SK-N-SH (cell line): Measurements from ENCODE around the gene ARL8A. TPM values are rescaled to one million over a fixed set of nuclear protein-coding genes. Genes with fewer than 3 reads are reported as not detected.

Experiments used
- CTCF ChIA-PET: fragments of 300-600, 350-600 bp; formaldehyde crosslinking; extraction: SDS; loops from one replicate; lab custom pipeline; 2021; lab: Yijun Ruan, JAX
- POLR2A ChIA-PET: fragments of 350-600 bp; sonication (Branson Sonifier 250); formaldehyde crosslinking; extraction: SDS; loops from one replicate; lab custom pipeline; 2020; ENCODE audit warnings: antibody characterized with exemption, inconsistent platforms; lab: Yijun Ruan, JAX
- DNase-seq: peaks from one replicate; pipeline ENCODE4 v3.0.0; 2012
- H2AFZ ChIP-seq: fragments of 200-600 bp; sonication (generic); 2 replicates; pipeline ENCODE4 v1.8.1; 2016; ENCODE audit warnings: antibody characterized with exemption, mild to moderate bottlenecking, low read depth
- H3F3A ChIP-seq: fragments of 200-600 bp; sonication (generic); replicated peaks from 2 replicates; pipeline ENCODE3; 2016; ENCODE audit warnings: antibody characterized with exemption, mild to moderate bottlenecking; ENCODE audit not compliant: insufficient read depth
- H3K27ac ChIP-seq, 2 experiments: fragments of 200-500 bp in 1 of 2; fragments of 200-600 bp in 1 of 2; sonication (Bioruptor generic) in 1 of 2; sonication (generic), shearing (Covaris generic) in 1 of 2; 2 replicates each; pipeline versions ENCODE4 v1.5.1 to v1.6.1; 2014 to 2016; ENCODE audit warnings: low read depth in 2 of 2, inconsistent platforms in 1 of 2, low read length in 1 of 2, mild to moderate bottlenecking in 1 of 2, mixed read lengths in 1 of 2
- H3K27me3 ChIP-seq: fragments of 200-600 bp; sonication (generic), shearing (Covaris generic); 2 replicates; pipeline ENCODE4 v1.6.1; 2016; ENCODE audit warnings: mixed run types; ENCODE audit not compliant: insufficient read depth
- H3K36me3 ChIP-seq, 2 experiments: fragments of 200-500 bp in 1 of 2; fragments of 200-600 bp in 1 of 2; sonication (Bioruptor generic) in 1 of 2; sonication (generic) in 1 of 2; replicated peaks in 1 of 2; 2 replicates each; pipeline versions ENCODE3 to v1.5.1; 2014 to 2016; ENCODE audit warnings: low read length in 1 of 2, mild to moderate bottlenecking in 1 of 2; ENCODE audit not compliant: insufficient read depth in 2 of 2, control insufficient read depth in 1 of 2
- H3K4me1 ChIP-seq, 2 experiments: fragments of 200-500 bp in 1 of 2; fragments of 200-600 bp in 1 of 2; sonication (Bioruptor generic) in 1 of 2; sonication (generic), shearing (Covaris generic) in 1 of 2; 2 replicates each; pipeline versions ENCODE4 v1.5.1 to v1.6.1; 2014 to 2016; ENCODE audit warnings: low read depth in 1 of 2, low read length in 1 of 2, mixed run types in 1 of 2; ENCODE audit not compliant: insufficient read depth in 2 of 2, control insufficient read depth in 1 of 2
- H3K4me2 ChIP-seq: fragments of 200-600 bp; sonication (generic), shearing (Covaris generic); 2 replicates; pipeline ENCODE4 v1.6.1; 2017; ENCODE audit warnings: mixed run types
- H3K4me3 ChIP-seq, 2 experiments: fragments of 200-500 bp in 1 of 2; fragments of 200-600 bp in 1 of 2; sonication (Bioruptor generic) in 1 of 2; sonication (generic), shearing (Covaris generic) in 1 of 2; 2 replicates each; pipeline versions ENCODE4 v1.5.1 to v1.8.1; 2014 to 2016; ENCODE audit warnings: low read depth in 2 of 2, inconsistent platforms in 1 of 2, low read length in 1 of 2, mild to moderate bottlenecking in 1 of 2, mixed read lengths in 1 of 2, moderate library complexity in 1 of 2
- H3K79me2 ChIP-seq: fragments of 200-600 bp; sonication (generic); 2 replicates; pipeline ENCODE4 v1.8.1; 2017; ENCODE audit warnings: mild to moderate bottlenecking; ENCODE audit not compliant: insufficient read depth
- H3K9ac ChIP-seq: fragments of 200-600 bp; sonication (generic); 2 replicates; pipeline ENCODE4 v1.6.1; 2017; ENCODE audit warnings: mixed run types
- H3K9me2 ChIP-seq: fragments of 200-600 bp; sonication (generic); 2 replicates; pipeline ENCODE4 v1.6.1; 2017; ENCODE audit warnings: mixed run types
- H3K9me3 ChIP-seq: fragments of 200-600 bp; sonication (generic); 2 replicates; pipeline ENCODE4 v1.6.1; 2017; ENCODE audit warnings: mixed run types, mild to moderate bottlenecking, moderate library complexity
- H4K20me1 ChIP-seq: fragments of 200-600 bp; sonication (generic); 2 replicates; pipeline ENCODE4 v1.6.1; 2017; ENCODE audit warnings: mild to moderate bottlenecking, mixed run types; ENCODE audit not compliant: insufficient read depth
- CHD2 ChIP-seq: fragments of 150-350 bp; IDR thresholded peaks from 2 replicates; pipeline ENCODE4 v1.6.1; 2018; ENCODE audit warnings: low read length; ENCODE audit not compliant: partially characterized antibody
- EZH2phosphoT487 ChIP-seq: fragments of 200-600 bp; sonication (generic); IDR thresholded peaks from 2 replicates; pipeline ENCODE4 v1.6.1; 2017; ENCODE audit warnings: low read depth, mixed run types, mild to moderate bottlenecking, antibody characterized with exemption, moderate library complexity, borderline replicate concordance
- FOSL2 ChIP-seq: IDR thresholded peaks from 2 replicates; pipeline ENCODE4 v1.4.0; 2012; ENCODE audit warnings: low read depth, mild to moderate bottlenecking, moderate library complexity, borderline replicate concordance
- FOXM1 ChIP-seq: IDR thresholded peaks from 2 replicates; pipeline ENCODE4 v1.4.0; 2012; ENCODE audit warnings: low read depth, mild to moderate bottlenecking
- NRF1 ChIP-seq: IDR thresholded peaks from 2 replicates; pipeline ENCODE4 v1.6.1; 2012; ENCODE audit warnings: low read depth, mild to moderate bottlenecking, low read length
- RAD21 ChIP-seq: IDR thresholded peaks from 2 replicates; pipeline ENCODE4 v1.6.1; 2012; ENCODE audit warnings: mild to moderate bottlenecking, low read length
- SMC3 ChIP-seq: IDR thresholded peaks from 2 replicates; pipeline ENCODE4 v1.6.1; 2012; ENCODE audit warnings: low read depth, low read length, improper control_type of control experiment
- TAF1 ChIP-seq: IDR thresholded peaks from 2 replicates; pipeline ENCODE4 v1.6.1; 2012; ENCODE audit warnings: low read depth, mild to moderate bottlenecking, low read length, moderate library complexity, borderline replicate concordance
- YY1 ChIP-seq: IDR thresholded peaks from 2 replicates; pipeline ENCODE4 v1.4.0; 2012; ENCODE audit warnings: low read depth, mild to moderate bottlenecking
- WGBS: methylation state at CpG from one replicate; pipeline ENCODE4 v1.1.6; 2017; ENCODE audit warnings: low lambda C conversion rate; 5-methylcytosine and 5-hydroxymethylcytosine counted together
- polyA plus RNA-seq, 3 experiments: library from polyadenylated mRNA; depleted of rRNA; stranded (reverse); fragments of >200 nt; gene quantifications; 2 replicates each; pipeline ENCODE4 v1.2.3, GENCODE V29; 2012
- TF ChIP-seq, protein P1 (sequence below): IDR thresholded peaks from 2 replicates; pipeline ENCODE4 v1.4.0; 2012; ENCODE audit warnings: low read depth, borderline replicate concordance
- TF ChIP-seq, protein P2 (sequence below): fragments of 200-600 bp; sonication (generic); IDR thresholded peaks from 2 replicates; pipeline ENCODE4 v1.6.1; 2017; ENCODE audit warnings: antibody characterized with exemption, mild to moderate bottlenecking, moderate library complexity

The ARL8A gene
- polyA plus RNA-seq, 1 of the 3 experiments (the other 2 are of a cell fraction) = 66.9 TPM

DNA sequence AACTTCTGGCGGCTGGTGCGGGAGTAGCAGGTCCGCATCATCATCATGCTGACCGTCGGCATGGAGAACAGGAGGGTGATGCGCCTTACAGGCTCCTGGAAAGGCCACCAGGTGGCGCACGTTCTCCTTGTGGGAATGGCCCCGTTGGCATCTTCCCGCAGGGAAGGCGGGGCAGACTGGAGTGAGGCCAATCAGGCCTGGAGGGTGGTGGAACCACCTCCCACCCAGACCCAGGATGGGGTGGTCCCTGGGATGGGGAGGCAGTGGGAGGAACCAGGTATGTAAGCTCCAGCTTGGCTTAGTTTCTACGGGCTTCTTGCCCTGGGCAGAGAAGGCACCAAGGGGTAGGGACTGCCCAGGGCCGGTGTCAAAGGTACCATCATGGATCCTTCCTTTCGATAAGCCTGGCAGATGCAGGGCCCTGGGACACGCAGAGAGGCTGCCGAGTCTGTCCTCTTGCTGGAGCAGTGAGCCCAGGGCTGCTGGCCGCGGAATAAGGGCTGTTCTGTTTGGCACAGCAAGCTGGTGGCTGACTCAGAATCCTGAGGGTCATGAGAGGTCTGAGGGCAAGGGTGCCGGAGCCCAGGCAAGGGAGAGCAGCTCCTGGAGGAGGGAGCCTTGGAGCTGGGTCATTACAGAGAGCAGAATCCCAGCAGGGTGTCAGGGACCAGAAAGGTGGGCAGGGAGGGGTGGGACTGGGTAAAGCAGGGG is 40.4 kb upstream of the ARL8A start:
- no peak overlapping the region for H3K9ac ChIP-seq
- POLR2A ChIA-PET = no interaction called here

DNA sequence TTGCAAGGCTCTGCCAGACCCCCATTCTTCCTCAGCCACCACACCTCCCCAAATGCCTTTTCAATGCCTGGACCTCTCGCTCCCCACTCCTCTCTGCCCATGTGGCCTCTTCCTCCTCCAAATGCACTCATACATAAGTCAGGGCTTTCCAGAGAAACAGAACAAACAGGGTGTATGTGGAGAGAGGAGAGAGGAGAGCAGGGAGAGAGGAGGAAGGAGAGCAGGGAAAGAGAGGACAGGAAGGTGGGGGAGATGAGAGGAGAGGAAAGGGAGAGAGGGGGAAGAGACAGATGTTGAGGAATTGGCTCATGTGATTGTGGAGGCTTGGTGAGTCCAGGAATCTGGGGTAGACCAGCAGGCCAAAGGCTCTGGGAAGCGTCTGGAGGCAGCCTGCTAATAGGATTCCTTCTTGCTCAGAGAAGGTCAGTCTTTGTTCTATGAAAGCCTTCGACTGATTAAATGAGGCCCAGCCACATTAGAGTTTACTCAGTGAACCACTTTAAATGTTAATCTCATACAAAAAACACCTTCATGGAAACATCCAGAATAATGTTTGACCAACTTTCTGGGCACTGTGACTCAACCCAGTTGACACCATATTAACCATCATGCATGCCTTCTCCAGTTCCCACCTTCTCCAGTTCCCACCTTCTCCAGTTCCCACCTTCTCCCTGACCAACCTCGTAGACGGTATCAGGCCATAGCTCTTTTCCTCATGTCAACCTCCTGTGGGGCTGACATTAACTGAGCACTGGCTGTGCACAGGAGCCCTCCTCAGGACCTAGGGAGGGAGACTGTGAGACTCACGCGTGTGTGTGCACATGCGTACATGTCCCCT is 37.7 kb upstream of the ARL8A start:
- no peaks in the 10 kb centered on the region for H3K36me3 ChIP-seq
- H3K9me3 ChIP-seq = no peaks in the 10 kb centered on the region
- H3K79me2 ChIP-seq = no peaks in the 10 kb centered on the region
- peaks cover 12% of the 10 kb centered on the region; the same call in 1 of the 2 replicates for H3K27me3 ChIP-seq
- no peak overlapping the region for H3K4me3 ChIP-seq
- ChIA-PET POLR2A (no interaction called here), CTCF (interaction anchor here (1.9 to 2.6 kb wide), 2 partner anchors 11 to 134 kb away, joined by 8 to 12 read pairs; partner anchors contain the start of gene LGR6)
- WGBS = 79% methylated on average over 5 of the region's 8 CpGs
- no peaks in the 10 kb centered on the region for H3F3A ChIP-seq
- no peak overlapping the region for H3K4me2 ChIP-seq
- H4K20me1 ChIP-seq = no peaks in the 10 kb centered on the region
- no peak overlapping the region for H2AFZ ChIP-seq
- DNase-seq = no peak
- no peaks in the 10 kb centered on the region for H3K9me2 ChIP-seq
- no peak overlapping the region for H3K27ac ChIP-seq
- TF ChIP-seq SMC3 (no peak), FOSL2 (no peak)
- no peak overlapping the region for H3K9ac ChIP-seq
- peaks cover 0 to 4% of the 10 kb centered on the region in 2 experiments; a peak in 1 of 4 replicates for H3K4me1 ChIP-seq

More for the DNA sequence above, 40.4 kb upstream of the ARL8A start:
- peaks cover 12% of the 10 kb centered on the region; the same call in 1 of the 2 replicates for H3K27me3 ChIP-seq
- H2AFZ ChIP-seq = no peak overlapping the region
- WGBS = 19% methylated on average over 9 of the region's 19 CpGs
- DNase-seq = peak; percentile 90
- H3K4me3 ChIP-seq = no peak overlapping the region
- TF ChIP-seq TAF1 = no peak
- TF ChIP-seq, protein P1, sequence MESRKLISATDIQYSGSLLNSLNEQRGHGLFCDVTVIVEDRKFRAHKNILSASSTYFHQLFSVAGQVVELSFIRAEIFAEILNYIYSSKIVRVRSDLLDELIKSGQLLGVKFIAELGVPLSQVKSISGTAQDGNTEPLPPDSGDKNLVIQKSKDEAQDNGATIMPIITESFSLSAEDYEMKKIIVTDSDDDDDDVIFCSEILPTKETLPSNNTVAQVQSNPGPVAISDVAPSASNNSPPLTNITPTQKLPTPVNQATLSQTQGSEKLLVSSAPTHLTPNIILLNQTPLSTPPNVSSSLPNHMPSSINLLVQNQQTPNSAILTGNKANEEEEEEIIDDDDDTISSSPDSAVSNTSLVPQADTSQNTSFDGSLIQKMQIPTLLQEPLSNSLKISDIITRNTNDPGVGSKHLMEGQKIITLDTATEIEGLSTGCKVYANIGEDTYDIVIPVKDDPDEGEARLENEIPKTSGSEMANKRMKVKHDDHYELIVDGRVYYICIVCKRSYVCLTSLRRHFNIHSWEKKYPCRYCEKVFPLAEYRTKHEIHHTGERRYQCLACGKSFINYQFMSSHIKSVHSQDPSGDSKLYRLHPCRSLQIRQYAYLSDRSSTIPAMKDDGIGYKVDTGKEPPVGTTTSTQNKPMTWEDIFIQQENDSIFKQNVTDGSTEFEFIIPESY = no peak
- peak; percentile 70 for TF ChIP-seq RAD21
- TF ChIP-seq FOXM1 = no peak
- no peak for TF ChIP-seq CHD2
- TF ChIP-seq EZH2phosphoT487 = no peak
- TF ChIP-seq, protein P2, sequence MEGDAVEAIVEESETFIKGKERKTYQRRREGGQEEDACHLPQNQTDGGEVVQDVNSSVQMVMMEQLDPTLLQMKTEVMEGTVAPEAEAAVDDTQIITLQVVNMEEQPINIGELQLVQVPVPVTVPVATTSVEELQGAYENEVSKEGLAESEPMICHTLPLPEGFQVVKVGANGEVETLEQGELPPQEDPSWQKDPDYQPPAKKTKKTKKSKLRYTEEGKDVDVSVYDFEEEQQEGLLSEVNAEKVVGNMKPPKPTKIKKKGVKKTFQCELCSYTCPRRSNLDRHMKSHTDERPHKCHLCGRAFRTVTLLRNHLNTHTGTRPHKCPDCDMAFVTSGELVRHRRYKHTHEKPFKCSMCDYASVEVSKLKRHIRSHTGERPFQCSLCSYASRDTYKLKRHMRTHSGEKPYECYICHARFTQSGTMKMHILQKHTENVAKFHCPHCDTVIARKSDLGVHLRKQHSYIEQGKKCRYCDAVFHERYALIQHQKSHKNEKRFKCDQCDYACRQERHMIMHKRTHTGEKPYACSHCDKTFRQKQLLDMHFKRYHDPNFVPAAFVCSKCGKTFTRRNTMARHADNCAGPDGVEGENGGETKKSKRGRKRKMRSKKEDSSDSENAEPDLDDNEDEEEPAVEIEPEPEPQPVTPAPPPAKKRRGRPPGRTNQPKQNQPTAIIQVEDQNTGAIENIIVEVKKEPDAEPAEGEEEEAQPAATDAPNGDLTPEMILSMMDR = peak; percentile 80
- no peak for TF ChIP-seq YY1
- TF ChIP-seq NRF1 = no peak
- TF ChIP-seq SMC3 = peak; percentile 71
- no peaks in the 10 kb centered on the region for H3K79me2 ChIP-seq
- H3K4me1 ChIP-seq = peaks cover 0 to 4% of the 10 kb centered on the region in 2 experiments; a peak in 1 of 4 replicates
- H3K4me2 ChIP-seq = no peak overlapping the region
- H3F3A ChIP-seq = no peaks in the 10 kb centered on the region
- no peak overlapping the region for H3K27ac ChIP-seq
- no peaks in the 10 kb centered on the region for H3K9me3 ChIP-seq
- no peaks in the 10 kb centered on the region for H3K36me3 ChIP-seq
- H4K20me1 ChIP-seq = no peaks in the 10 kb centered on the region
- CTCF ChIA-PET = interaction anchor here (0.7 to 8.1 kb wide), 18 partner anchors 8 to 535 kb away, joined by 3 to 187 read pairs (median 4); partner anchors contain the start of genes LGR6 and PTPN7
- no peaks in the 10 kb centered on the region for H3K9me2 ChIP-seq
